K562 (cell line): ENCODE measurements around the gene SNX3.

Source experiments
- CTCF ChIP-seq, 3 experiments: IDR thresholded peaks in 2 of 3; conservative IDR thresholded peaks in 1 of 3; 2 replicates each; pipeline ENCODE4 v1.5.1; 2011 to 2012; ENCODE audit warnings: low read length in 3 of 3, mild to moderate bottlenecking in 3 of 3, control low read depth in 2 of 3, improper control_type of control experiment in 1 of 3, inconsistent platforms in 1 of 3, low read depth in 1 of 3, mixed read lengths in 1 of 3, moderate library complexity in 1 of 3; ENCODE audit not compliant: insufficient read depth in 2 of 3
- DPF2 ChIP-seq: fragments of 450-650 bp; IDR thresholded peaks from 2 replicates; pipeline ENCODE4 v1.6.1; 2016
- EZH2 ChIP-seq: IDR thresholded peaks from 2 replicates; pipeline ENCODE4 v1.6.1; 2012; ENCODE audit warnings: low read depth, mild to moderate bottlenecking, inconsistent platforms, low read length, borderline replicate concordance
- FOS ChIP-seq: IDR thresholded peaks from 3 replicates; pipeline ENCODE4 v1.6.1; 2011; ENCODE audit not compliant: insufficient read length; ENCODE audit errors: extremely low read depth
- KLF16 ChIP-seq: IDR thresholded peaks from 2 replicates; pipeline ENCODE4 v1.6.1; 2016; ENCODE audit warnings: antibody characterized with exemption
- MTA1 ChIP-seq: fragments of 450-650 bp; IDR thresholded peaks from 2 replicates; pipeline ENCODE4 v1.6.1; 2017; ENCODE audit warnings: borderline replicate concordance
- NBN ChIP-seq: fragments of 450-650 bp; IDR thresholded peaks from 2 replicates; pipeline ENCODE4 v1.6.1; 2016; ENCODE audit warnings: low read depth, mild to moderate bottlenecking
- THRA ChIP-seq: fragments of 450-650 bp; IDR thresholded peaks from 2 replicates; pipeline ENCODE4 v1.6.1; 2017; ENCODE audit warnings: mild to moderate bottlenecking, moderate library complexity

GRCh38 chr6:108251252-108251651, 9.6 kb downstream of the SNX3 start:
- no peak for TF ChIP-seq CTCF (IDR thresholded peaks at IDR 0.05 in 2 of 3, conservative IDR thresholded peaks at IDR 0.05 in 1 of 3; ENCODE audit: insufficient read depth in 2 of 3, low read depth in 1 of 3, low read length in 3 of 3)
- no peak for TF ChIP-seq THRA
- no peak for TF ChIP-seq NBN
- TF ChIP-seq KLF16 = no peak
- TF ChIP-seq FOS = no peak
- TF ChIP-seq DPF2 = no peak
- TF ChIP-seq MTA1 = no peak
- no peak for TF ChIP-seq EZH2
